Left ventricle myocardium inferior (tissue), 1 donor: ENCODE results near the gene RXFP1. TPM values are rescaled to one million over a fixed set of nuclear protein-coding genes. Genes with fewer than 3 reads are reported as not detected.

Experiments
- DNase-seq: peaks from one replicate; pipeline ENCODE4 v3.0.0-alpha.2; 2020
- H3K27ac ChIP-seq: fragments of 200-600 bp; replicated peaks from 2 replicates; pipeline ENCODE4 v1.8.0; 2021
- H3K27me3 ChIP-seq: fragments of 200-600 bp; 2 replicates; pipeline ENCODE4 v1.8.0; 2021; ENCODE audit warnings: low read depth
- H3K36me3 ChIP-seq: fragments of 200-600 bp; 2 replicates; pipeline ENCODE4 v1.8.0; 2021
- H3K4me1 ChIP-seq: fragments of 200-600 bp; 2 replicates; pipeline ENCODE4 v1.8.0; 2021
- H3K4me3 ChIP-seq: fragments of 200-600 bp; 2 replicates; pipeline ENCODE4 v1.8.0; 2021; ENCODE audit warnings: mild to moderate bottlenecking, moderate library complexity
- H3K9me3 ChIP-seq: fragments of 200-600 bp; replicated peaks from 2 replicates; pipeline ENCODE4 v1.8.0; 2021
- CTCF ChIP-seq: fragments of 200-600 bp; IDR thresholded peaks from 2 replicates; pipeline ENCODE4 v1.8.0; 2021; ENCODE audit warnings: antibody characterized with exemption, mild to moderate bottlenecking, borderline replicate concordance
- intact Hi-C: fragments of 100-400 bp; cut with micrococcal nuclease; formaldehyde crosslinking; loops from one replicate; pipeline ENCODE4 v1.11.0; 2022
- total RNA-seq: library from RNA; stranded (reverse); fragmentation: NEBNext Ultra II Directional; extraction: Animal tissue kit (Norgen Biotek cat#: 25700); gene quantifications from one replicate; pipeline ENCODE4 v1.2.1, GENCODE V29; 2021
- donor health status: DM: no; HTN: yes; CAD: no; lungs with severe emphysema.

Gene RXFP1
- total RNA-seq, 1 donor from 2014 or later = not detected

GRCh38 chr4:158676076-158676475, 154.4 kb downstream of the RXFP1 start:
- Histone ChIP-seq H3K9me3 (no peaks in the 10 kb centered on the region), H3K4me3 (no peak overlapping the region), H3K27me3 (no peaks in the 10 kb centered on the region), H3K27ac (no peak overlapping the region), H3K4me1 (peaks cover 60% of the 10 kb centered on the region), H3K36me3 (peaks cover 7% of the 10 kb centered on the region)
- DNase-seq = no peak
- intact Hi-C loops = no loop called here
- TF ChIP-seq CTCF = no peak

- Histone ChIP-seq H3K36me3 (peaks cover 30% of the 10 kb centered on the region), H3K27ac (no peak overlapping the region), H3K4me3 (no peak overlapping the region), H3K9me3 (no peaks in the 10 kb centered on the region), H3K27me3 (no peaks in the 10 kb centered on the region), H3K4me1 (peaks cover 48% of the 10 kb centered on the region)
- intact Hi-C loops = no loop called here
- TF ChIP-seq CTCF = no peak
- no peak for DNase-seq
Observed at GRCh38 chr4:158678767-158679166, 157.1 kb downstream of the RXFP1 start.

- intact Hi-C loops = no loop called here
- peaks cover 54% of the 10 kb centered on the region for H3K36me3 ChIP-seq
- no peak overlapping the region for H3K27ac ChIP-seq
- H3K9me3 ChIP-seq = no peaks in the 10 kb centered on the region
- no peak for TF ChIP-seq CTCF
- DNase-seq = no peak
- no peaks in the 10 kb centered on the region for H3K27me3 ChIP-seq
- H3K4me3 ChIP-seq = no peak overlapping the region
- peaks cover 22% of the 10 kb centered on the region for H3K4me1 ChIP-seq
Observed at GRCh38 chr4:158681629-158682028, 159.9 kb downstream of the RXFP1 start.

GRCh38 chr4:158682066-158682465, 160.4 kb downstream of the RXFP1 start:
- Histone ChIP-seq H3K36me3 (peaks cover 59% of the 10 kb centered on the region), H3K4me1 (peaks cover 22% of the 10 kb centered on the region), H3K4me3 (no peak overlapping the region), H3K27me3 (no peaks in the 10 kb centered on the region), H3K9me3 (no peaks in the 10 kb centered on the region), H3K27ac (no peak overlapping the region)
- no peak for TF ChIP-seq CTCF
- intact Hi-C loops = no loop called here
- DNase-seq = no peak

GRCh38 chr4:158688813-158689212, 167.1 kb downstream of the RXFP1 start:
- Histone ChIP-seq H3K36me3 (peaks cover 78% of the 10 kb centered on the region), H3K27ac (no peak overlapping the region), H3K4me3 (no peak overlapping the region), H3K9me3 (no peaks in the 10 kb centered on the region), H3K4me1 (no peaks in the 10 kb centered on the region), H3K27me3 (no peaks in the 10 kb centered on the region)
- intact Hi-C loops = no loop called here
- no peak for TF ChIP-seq CTCF
- DNase-seq = no peak

Other genes starting within 250 kb of the RXFP1 start
- gene C4orf46, start 150.0 kb downstream of the RXFP1 start, total RNA-seq = 3.4 TPM
- gene ETFDH, start 150.4 kb downstream of the RXFP1 start, total RNA-seq = 283 TPM
- gene PPID, start 201.5 kb downstream of the RXFP1 start, total RNA-seq = 39.2 TPM
- gene FNIP2, start 247.1 kb downstream of the RXFP1 start, total RNA-seq = 44.0 TPM